Uterus (tissue), 4 donors: Measurements from ENCODE around the gene HOXA13. TPM values are rescaled to one million over a fixed set of nuclear protein-coding genes. Genes with fewer than 3 reads are reported as not detected.

Experiments
- DNase-seq, 2 donors: peaks; one replicate each; pipeline ENCODE4 v3.0.0-alpha.2; 2019 to 2020
- H3K27ac ChIP-seq, 2 donors: fragments of 200-600 bp; sonication (generic); 1 replicate in 1 of 2; 2 replicates in 1 of 2; pipeline ENCODE4 v1.5.1; 2016 to 2018
- H3K27me3 ChIP-seq, 2 donors: fragments of 200-600 bp; sonication (generic); one replicate each; pipeline ENCODE4 v1.5.1; 2018 to 2019; ENCODE audit warnings: control low read depth in 1 of 2
- H3K36me3 ChIP-seq, 2 donors: fragments of 200-600 bp; sonication (generic); one replicate each; pipeline ENCODE4 v1.5.1; 2019; ENCODE audit warnings: control low read depth in 1 of 2
- H3K4me1 ChIP-seq, 2 donors: fragments of 200-600 bp; sonication (generic); one replicate each; pipeline ENCODE4 v1.5.1; 2018 to 2019; ENCODE audit warnings: control low read depth in 1 of 2
- H3K4me3 ChIP-seq, 2 donors: fragments of 200-600 bp; sonication (generic); 1 replicate in 1 of 2; 2 replicates in 1 of 2; pipeline ENCODE4 v1.5.1; 2018 to 2019; ENCODE audit warnings: mild to moderate bottlenecking in 1 of 2
- H3K9me3 ChIP-seq, 2 donors: fragments of 200-600 bp; sonication (generic); one replicate each; pipeline ENCODE4 v1.5.1; 2019; ENCODE audit warnings: control low read depth in 1 of 2
- POLR2A ChIP-seq, 2 donors: fragments of 450-650 bp; IDR thresholded peaks; one replicate each; pipeline ENCODE4 v1.6.1; 2016; ENCODE audit warnings: antibody characterized with exemption in 2 of 2, mild to moderate bottlenecking in 1 of 2, moderate library complexity in 1 of 2
- intact Hi-C: fragments of 100-400 bp; cut with DNase I; formaldehyde crosslinking; loops from one replicate; pipeline ENCODE4 v1.15.1; 2023; ENCODE audit warnings: low total_unique reads
- total RNA-seq, 4 donors: library from RNA; depleted of rRNA in 3 of 4; stranded (reverse); fragments of >200 nt in 3 of 4; gene quantifications; one replicate each; pipeline versions ENCODE4 v1.1.0 to v1.2.4, GENCODE V29; 2014 to 2023
- TF ChIP-seq, protein P1 (sequence below), 4 experiments: fragments of 200-600 bp in 2 of 4; fragments of 450-650 bp in 2 of 4; sonication (generic) in 2 of 4; IDR thresholded peaks; one replicate each; pipeline ENCODE4 v1.5.1; 2016 to 2019; ENCODE audit warnings: antibody characterized with exemption in 4 of 4, mild to moderate bottlenecking in 2 of 4, moderate library complexity in 1 of 4
- donor health status: DM: yes; HTN: yes; CAD: no.

HOXA13 gene
- total RNA-seq, 4 donors from 2014 or later: 0.40 to 27.5 (median 1.1) TPM

DNA sequence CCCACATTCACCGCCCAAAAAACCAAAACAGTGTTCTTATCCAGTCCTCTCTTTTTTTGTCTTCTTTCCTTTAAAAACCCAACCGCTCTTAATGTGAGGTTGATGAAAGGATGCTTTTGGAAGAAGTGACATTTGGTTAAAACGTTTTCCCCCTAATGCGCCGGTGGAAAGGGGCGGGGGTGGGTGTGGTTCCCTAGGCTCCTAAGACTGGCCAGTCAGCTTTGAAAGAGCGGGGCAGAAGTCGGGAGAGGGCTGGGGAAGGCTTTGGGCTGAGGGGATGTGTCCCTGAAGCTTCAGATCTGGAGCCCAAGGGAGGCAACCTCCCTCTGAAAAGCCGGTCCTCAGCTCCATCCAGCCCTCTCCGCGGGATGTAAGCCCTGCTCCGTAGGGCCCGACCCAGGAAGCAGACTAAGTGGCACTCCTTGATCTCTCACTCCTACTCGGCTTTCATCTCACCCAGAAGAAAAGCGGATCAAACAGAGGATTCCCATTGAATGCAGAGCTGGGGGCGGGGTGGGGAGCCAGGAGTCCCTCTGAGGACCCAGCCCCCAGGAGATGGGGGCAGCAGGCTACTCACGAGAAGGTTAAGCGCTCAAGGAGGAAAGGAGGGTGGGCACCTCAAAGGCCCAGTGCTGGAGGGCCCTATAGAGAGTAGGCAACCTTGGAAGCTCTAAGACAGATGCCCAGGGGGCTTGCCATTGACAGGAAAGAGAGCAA lies 40.3 kb upstream of the HOXA13 start:
- intact Hi-C loops: no loop called here
- Histone ChIP-seq H3K4me3 (no peak overlapping the region), H3K27me3 (peaks cover 37 to 56% of the 10 kb centered on the region in 2 donors), H3K9me3 (no peaks in the 10 kb centered on the region), H3K4me1 (peaks cover 0 to 19% of the 10 kb centered on the region in 2 donors), H3K36me3 (no peaks in the 10 kb centered on the region), H3K27ac (no peak overlapping the region)
- DNase-seq: no peak
- TF ChIP-seq POLR2A (IDR thresholded peaks at IDR 0.05): no peak
- TF ChIP-seq, protein P1, sequence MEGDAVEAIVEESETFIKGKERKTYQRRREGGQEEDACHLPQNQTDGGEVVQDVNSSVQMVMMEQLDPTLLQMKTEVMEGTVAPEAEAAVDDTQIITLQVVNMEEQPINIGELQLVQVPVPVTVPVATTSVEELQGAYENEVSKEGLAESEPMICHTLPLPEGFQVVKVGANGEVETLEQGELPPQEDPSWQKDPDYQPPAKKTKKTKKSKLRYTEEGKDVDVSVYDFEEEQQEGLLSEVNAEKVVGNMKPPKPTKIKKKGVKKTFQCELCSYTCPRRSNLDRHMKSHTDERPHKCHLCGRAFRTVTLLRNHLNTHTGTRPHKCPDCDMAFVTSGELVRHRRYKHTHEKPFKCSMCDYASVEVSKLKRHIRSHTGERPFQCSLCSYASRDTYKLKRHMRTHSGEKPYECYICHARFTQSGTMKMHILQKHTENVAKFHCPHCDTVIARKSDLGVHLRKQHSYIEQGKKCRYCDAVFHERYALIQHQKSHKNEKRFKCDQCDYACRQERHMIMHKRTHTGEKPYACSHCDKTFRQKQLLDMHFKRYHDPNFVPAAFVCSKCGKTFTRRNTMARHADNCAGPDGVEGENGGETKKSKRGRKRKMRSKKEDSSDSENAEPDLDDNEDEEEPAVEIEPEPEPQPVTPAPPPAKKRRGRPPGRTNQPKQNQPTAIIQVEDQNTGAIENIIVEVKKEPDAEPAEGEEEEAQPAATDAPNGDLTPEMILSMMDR (IDR thresholded peaks at IDR 0.05): no peak

GRCh38 chr7:27239387-27240014 lies 39.6 kb upstream of the HOXA13 start:
- Histone ChIP-seq H3K4me3 (no peak overlapping the region), H3K27me3 (peaks cover 37 to 49% of the 10 kb centered on the region in 2 donors), H3K27ac (no peak overlapping the region), H3K9me3 (no peaks in the 10 kb centered on the region), H3K36me3 (no peaks in the 10 kb centered on the region), H3K4me1 (peaks cover 0 to 19% of the 10 kb centered on the region in 2 donors)
- no peak for DNase-seq
- intact Hi-C loops: loop anchor here (10.0 kb wide), 1 partner anchor 335 kb away; no protein-coding TSS in a partner anchor
- TF ChIP-seq POLR2A (IDR thresholded peaks at IDR 0.05): no peak
- TF ChIP-seq, protein P1 (IDR thresholded peaks at IDR 0.05): no peak

- Histone ChIP-seq H3K36me3 (no peaks in the 10 kb centered on the region), H3K27me3 (peaks cover 34 to 44% of the 10 kb centered on the region in 2 donors), H3K4me1 (peaks cover 0 to 19% of the 10 kb centered on the region in 2 donors), H3K27ac (no peak overlapping the region), H3K4me3 (no peak overlapping the region), H3K9me3 (no peaks in the 10 kb centered on the region)
- intact Hi-C loops: loop anchor here (10.0 kb wide), 1 partner anchor 336 kb away; no protein-coding TSS in a partner anchor
- no peak for DNase-seq
- TF ChIP-seq, protein P1 (IDR thresholded peaks at IDR 0.05): no peak
- TF ChIP-seq POLR2A (IDR thresholded peaks at IDR 0.05): no peak
Observed at GRCh38 chr7:27238979-27239386, 39.1 kb upstream of the HOXA13 start.

DNA sequence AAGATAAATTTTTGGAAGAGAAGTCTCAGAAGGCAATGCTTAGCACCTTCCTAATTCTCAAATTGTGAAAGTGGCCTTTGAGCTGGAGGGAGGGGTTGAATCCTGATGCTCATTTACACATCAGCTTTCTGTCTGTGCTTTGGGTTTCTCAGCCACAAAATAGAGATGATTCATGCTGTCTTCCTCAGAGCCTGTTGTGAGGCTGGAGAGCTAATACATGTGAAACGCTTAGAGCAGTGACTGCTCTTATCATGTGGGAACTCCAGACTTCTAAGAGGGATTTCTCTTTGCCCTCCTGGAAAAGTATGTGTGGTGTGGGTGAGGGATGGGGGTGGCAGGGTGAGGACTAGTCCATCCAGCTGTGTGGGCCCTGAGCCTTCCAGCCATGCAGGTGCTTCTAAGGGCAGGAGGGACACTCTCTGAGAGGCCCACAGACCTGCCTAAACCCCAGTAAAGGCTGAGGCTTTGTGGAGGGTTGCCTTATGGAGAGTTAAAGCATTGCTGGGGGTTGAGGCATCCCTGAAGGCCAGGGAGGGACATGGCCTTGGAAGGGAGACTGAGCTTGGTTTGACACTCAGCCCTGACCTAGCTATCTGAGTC lies 37.9 kb upstream of the HOXA13 start:
- DNase-seq: no peak
- no peak for TF ChIP-seq POLR2A (IDR thresholded peaks at IDR 0.05)
- TF ChIP-seq, protein P1 (IDR thresholded peaks at IDR 0.05): no peak
- peaks cover 24 to 32% of the 10 kb centered on the region in 2 donors for H3K27me3 ChIP-seq
- no peaks in the 10 kb centered on the region for H3K9me3 ChIP-seq
- H3K4me3 ChIP-seq: no peak overlapping the region
- H3K27ac ChIP-seq: no peak overlapping the region
- peaks cover 0 to 9% of the 10 kb centered on the region in 2 donors for H3K4me1 ChIP-seq
- no peaks in the 10 kb centered on the region for H3K36me3 ChIP-seq
- intact Hi-C loops: loop anchor here (10.0 kb wide), 1 partner anchor 337 kb away; no protein-coding TSS in a partner anchor
